ENCODE results near the gene CDC73. TPM values are rescaled to one million over a fixed set of nuclear protein-coding genes. Genes with fewer than 3 reads are reported as not detected.

Gene CDC73
- total RNA-seq, 2 experiments from 2014 or later, result 12.9 to 50.0 TPM

DNA sequence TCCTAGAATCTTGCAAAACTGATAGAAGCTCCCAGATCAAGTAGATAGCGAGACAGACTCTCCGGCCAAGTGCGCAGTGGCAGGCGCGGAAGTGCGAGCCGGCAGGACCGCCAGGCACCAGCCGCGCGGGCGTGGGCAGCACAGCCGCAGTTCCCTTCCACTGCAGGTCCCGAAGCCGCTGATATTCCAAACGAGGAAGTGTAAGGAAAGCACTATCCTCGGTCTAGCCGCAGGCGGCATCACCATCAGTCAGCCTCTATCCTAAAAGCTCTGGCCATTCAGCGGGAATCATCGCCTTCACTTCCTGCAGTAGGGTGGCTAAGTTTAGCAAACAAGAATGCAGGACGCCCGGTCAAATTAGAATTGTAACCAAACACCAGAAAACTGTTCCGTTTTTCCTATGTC is 17.3 kb upstream of the CDC73 start:
- TF ChIP-seq, protein P1, sequence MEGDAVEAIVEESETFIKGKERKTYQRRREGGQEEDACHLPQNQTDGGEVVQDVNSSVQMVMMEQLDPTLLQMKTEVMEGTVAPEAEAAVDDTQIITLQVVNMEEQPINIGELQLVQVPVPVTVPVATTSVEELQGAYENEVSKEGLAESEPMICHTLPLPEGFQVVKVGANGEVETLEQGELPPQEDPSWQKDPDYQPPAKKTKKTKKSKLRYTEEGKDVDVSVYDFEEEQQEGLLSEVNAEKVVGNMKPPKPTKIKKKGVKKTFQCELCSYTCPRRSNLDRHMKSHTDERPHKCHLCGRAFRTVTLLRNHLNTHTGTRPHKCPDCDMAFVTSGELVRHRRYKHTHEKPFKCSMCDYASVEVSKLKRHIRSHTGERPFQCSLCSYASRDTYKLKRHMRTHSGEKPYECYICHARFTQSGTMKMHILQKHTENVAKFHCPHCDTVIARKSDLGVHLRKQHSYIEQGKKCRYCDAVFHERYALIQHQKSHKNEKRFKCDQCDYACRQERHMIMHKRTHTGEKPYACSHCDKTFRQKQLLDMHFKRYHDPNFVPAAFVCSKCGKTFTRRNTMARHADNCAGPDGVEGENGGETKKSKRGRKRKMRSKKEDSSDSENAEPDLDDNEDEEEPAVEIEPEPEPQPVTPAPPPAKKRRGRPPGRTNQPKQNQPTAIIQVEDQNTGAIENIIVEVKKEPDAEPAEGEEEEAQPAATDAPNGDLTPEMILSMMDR (conservative IDR thresholded peaks at IDR 0.05; ENCODE audit: low read length), result no peak
- no peak for TF ChIP-seq EZH2phosphoT487 (IDR thresholded peaks at IDR 0.05; ENCODE audit: borderline replicate concordance, low read depth, low read length)
- H3K4me2 ChIP-seq (ENCODE audit: low read length), result peak overlapping the region; percentile 92
- no TSS peak for BruUV-seq (replicated peaks)
- peak overlapping the region; percentile 23 for H3K27ac ChIP-seq (ENCODE audit: low read depth, low read length, poor library complexity, severe bottlenecking)
- intact Hi-C loops (cut with micrococcal nuclease; ENCODE audit: unreplicated experiment), result no loop called here
- no peaks in the 10 kb centered on the region for H3K9me2 ChIP-seq (ENCODE audit: insufficient read depth, low read length)
- H3K4me3 ChIP-seq (ENCODE audit: low read depth, low read length, poor library complexity, severe bottlenecking), result peak overlapping the region; percentile 84
- POLR2A ChIA-PET, result interaction anchor here (1.0 to 3.9 kb wide), 6 partner anchors 11 to 476 kb away, joined by 3 to 18 read pairs (median 6); partner anchors contain the start of genes RO60 and UCHL5
- CTCF ChIA-PET (ENCODE audit: unreplicated experiment), result interaction anchor here (1.0 kb wide), 1 partner anchor 46 kb away, joined by 3 read pairs; the partner anchor contains the start of gene UCHL5
- peak overlapping the region; percentile 97 for H2AFZ ChIP-seq (ENCODE audit: low read length)
- H3K9me3 ChIP-seq (ENCODE audit: low read length), result no peaks in the 10 kb centered on the region
- no peaks in the 10 kb centered on the region for H4K20me1 ChIP-seq (ENCODE audit: insufficient read depth, low read length)
- peak; percentile 27 for DNase-seq (ENCODE audit: low spot score)
- H3K79me2 ChIP-seq (ENCODE audit: insufficient read depth, low read depth, low read length), result no peaks in the 10 kb centered on the region
- peaks cover 17% of the 10 kb centered on the region for H3K36me3 ChIP-seq (ENCODE audit: insufficient read depth, low read length)
- peaks cover 15% of the 10 kb centered on the region for H3K4me1 ChIP-seq (ENCODE audit: insufficient read depth, low read length, poor library complexity, severe bottlenecking)

DNA sequence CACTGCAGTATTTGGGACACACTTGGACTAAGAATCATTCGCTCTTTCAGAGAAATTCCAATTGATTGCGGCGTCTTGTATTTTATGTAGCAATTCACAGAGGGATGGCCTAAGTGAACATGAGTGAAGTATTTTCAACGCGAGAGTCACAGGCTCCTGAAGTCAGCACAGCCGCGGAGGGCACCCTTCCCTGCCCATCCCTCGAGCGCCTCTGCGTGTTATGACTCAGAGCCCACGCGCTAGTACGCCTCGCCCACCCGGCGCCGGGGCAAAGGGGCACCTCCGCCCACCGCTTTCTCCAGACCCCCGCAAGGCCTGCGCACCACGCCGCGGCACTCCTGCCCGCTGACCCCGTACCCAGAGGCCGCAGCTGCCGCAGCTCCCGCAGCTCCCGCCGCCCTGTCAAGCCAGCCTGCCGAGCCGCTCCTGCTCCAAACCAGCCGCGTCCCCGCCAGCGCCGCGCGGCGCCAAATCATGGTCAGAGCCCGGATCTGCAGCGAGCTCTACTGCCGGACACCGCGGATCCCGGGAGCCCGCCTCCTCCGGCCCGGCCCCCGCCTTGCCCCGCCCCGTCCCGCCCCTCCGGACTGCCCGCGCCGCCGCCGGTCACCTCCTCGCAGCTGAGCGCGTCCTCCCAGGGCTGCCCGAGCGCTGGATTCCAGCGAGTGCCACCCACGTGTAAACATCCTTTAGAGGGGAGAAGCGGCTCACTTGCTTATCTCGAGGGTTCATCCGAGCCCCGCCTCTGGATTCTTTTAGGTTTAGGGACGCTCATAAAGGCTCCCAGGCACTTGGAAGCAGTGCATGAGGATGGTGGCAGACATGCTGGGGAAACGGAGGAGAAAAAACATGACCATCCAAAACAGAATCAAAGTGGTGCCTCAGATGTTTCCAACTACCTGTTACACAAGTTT is 16.7 kb upstream of the CDC73 start, which contains the start of gene GLRX2:
Gene GLRX2, minus strand, starts transcription at position 508 of the 914 bp plus-strand sequence. Its CDS starts 32 bp downstream, at position 476.
- no peak for TF ChIP-seq EZH2phosphoT487 (IDR thresholded peaks at IDR 0.05; ENCODE audit: borderline replicate concordance, low read depth, low read length)
- TF ChIP-seq, protein P1 (conservative IDR thresholded peaks at IDR 0.05; ENCODE audit: low read length), result peak; percentile 42
- BruUV-seq (replicated peaks), result no TSS peak
- Histone ChIP-seq H3K79me2 (ENCODE audit: insufficient read depth, low read depth, low read length) (no peaks in the 10 kb centered on the region), H3K4me3 (ENCODE audit: low read depth, low read length, poor library complexity, severe bottlenecking) (peak within 1 kb of the TSS; percentile 84), H3K36me3 (ENCODE audit: insufficient read depth, low read length) (peaks cover 10% of the 10 kb centered on the region), H3K4me2 (ENCODE audit: low read length) (peak within 1 kb of the TSS; percentile 92), H3K9me2 (ENCODE audit: insufficient read depth, low read length) (no peaks in the 10 kb centered on the region), H2AFZ (ENCODE audit: low read length) (peak within 1 kb of the TSS; percentile 97), H3K27ac (ENCODE audit: low read depth, low read length, poor library complexity, severe bottlenecking) (peak within 1 kb of the TSS; percentile 23), H4K20me1 (ENCODE audit: insufficient read depth, low read length) (no peaks in the 10 kb centered on the region), H3K9me3 (ENCODE audit: low read length) (no peaks in the 10 kb centered on the region), H3K4me1 (ENCODE audit: insufficient read depth, low read length, poor library complexity, severe bottlenecking) (peaks cover 15% of the 10 kb centered on the region)
- peak; percentile 75 for DNase-seq (ENCODE audit: low spot score)
- ChIA-PET POLR2A (interaction anchor here (0.5 to 3.9 kb wide), 10 partner anchors 8 to 477 kb away, joined by 3 to 18 read pairs (median 5); partner anchors contain the start of genes RO60 and UCHL5), CTCF (ENCODE audit: unreplicated experiment) (interaction anchor here (0.6 to 1.0 kb wide), 2 partner anchors 46 kb away, joined by 3 to 7 read pairs; partner anchors contain the start of gene UCHL5)
- intact Hi-C loops (cut with micrococcal nuclease; ENCODE audit: unreplicated experiment), result loop anchor here (1.0 kb wide), 2 partner anchors 16 to 46 kb away; partner anchors contain the start of genes RO60 and UCHL5
